Astrocyte (in vitro differentiated cells and primary cell): Measurements from ENCODE around the gene FUZ. TPM values are rescaled to one million over a fixed set of nuclear protein-coding genes. Genes with fewer than 3 reads are reported as not detected.

Experiments
- DNase-seq: peaks from one replicate; pipeline ENCODE4 v3.0.0-alpha.2; 2010; ENCODE audit warnings: low read depth
- FAIRE-seq: peaks from 2 replicates; lab custom pipeline; 2011; peaks lifted over from hg19 to GRCh38; lab: Jason Lieb, UNC
- H2AFZ ChIP-seq: 2 replicates; pipeline ENCODE4 v1.6.0; 2012; ENCODE audit warnings: low read depth, low read length, inconsistent platforms
- H3K27ac ChIP-seq: 2 replicates; pipeline ENCODE4 v1.5.1; 2011; ENCODE audit warnings: low read depth, low read length, inconsistent platforms
- H3K27me3 ChIP-seq: 2 replicates; pipeline ENCODE4 v1.6.0; 2011; ENCODE audit warnings: low read length, inconsistent platforms; ENCODE audit not compliant: insufficient read depth
- H3K36me3 ChIP-seq: 2 replicates; pipeline ENCODE4 v1.5.1; 2011; ENCODE audit warnings: low read length, inconsistent platforms; ENCODE audit not compliant: insufficient read depth
- H3K4me1 ChIP-seq: 2 replicates; pipeline ENCODE4 v1.5.1; 2011; ENCODE audit warnings: low read length, inconsistent platforms; ENCODE audit not compliant: insufficient read depth
- H3K4me2 ChIP-seq: 2 replicates; pipeline ENCODE4 v1.6.0; 2012; ENCODE audit warnings: low read length, inconsistent platforms
- H3K4me3 ChIP-seq: 2 replicates; pipeline ENCODE4 v1.5.1; 2011; ENCODE audit warnings: low read depth, mild to moderate bottlenecking, low read length, inconsistent platforms; ENCODE audit not compliant: insufficient read depth
- H3K79me2 ChIP-seq: 2 replicates; pipeline ENCODE4 v1.6.0; 2012; ENCODE audit warnings: mild to moderate bottlenecking, low read length, inconsistent platforms; ENCODE audit not compliant: insufficient read depth
- H3K9ac ChIP-seq: 2 replicates; pipeline ENCODE4 v1.6.0; 2012; ENCODE audit warnings: mild to moderate bottlenecking, low read length, inconsistent platforms
- H3K9me3 ChIP-seq: 2 replicates; pipeline ENCODE4 v1.5.1; 2012; ENCODE audit warnings: low read depth, mild to moderate bottlenecking, low read length, inconsistent platforms; ENCODE audit not compliant: insufficient read depth
- H4K20me1 ChIP-seq: 2 replicates; pipeline ENCODE4 v1.6.0; 2012; ENCODE audit warnings: low read length, inconsistent platforms; ENCODE audit not compliant: insufficient read depth
- H3K27ac Mint-ChIP-seq: one replicate; pipeline ENCODE4 v1.8.0; 2021; ENCODE audit warnings: mild to moderate bottlenecking, mixed read lengths; ENCODE audit not compliant: unreplicated experiment
- H3K27me3 Mint-ChIP-seq: one replicate; pipeline ENCODE4 v1.8.0; 2021; ENCODE audit warnings: low read depth, mixed read lengths; ENCODE audit not compliant: unreplicated experiment
- H3K36me3 Mint-ChIP-seq: one replicate; pipeline ENCODE4 v1.8.0; 2021; ENCODE audit warnings: low read depth, mixed read lengths; ENCODE audit not compliant: unreplicated experiment
- H3K4me1 Mint-ChIP-seq: one replicate; pipeline ENCODE4 v1.8.0; 2021; ENCODE audit warnings: low read depth, mixed read lengths; ENCODE audit not compliant: unreplicated experiment
- H3K4me3 Mint-ChIP-seq: one replicate; pipeline ENCODE4 v1.8.0; 2021; ENCODE audit warnings: mild to moderate bottlenecking, moderate library complexity, mixed read lengths; ENCODE audit not compliant: unreplicated experiment
- H3K9me3 Mint-ChIP-seq: one replicate; pipeline ENCODE4 v1.8.0; 2021; ENCODE audit warnings: mild to moderate bottlenecking, mixed read lengths; ENCODE audit not compliant: unreplicated experiment
- EZH2 ChIP-seq: IDR thresholded peaks from 2 replicates; pipeline ENCODE4 v1.6.1; 2012; ENCODE audit warnings: mild to moderate bottlenecking, low read length, inconsistent platforms; ENCODE audit not compliant: insufficient read depth
- total RNA-seq: library from RNA; stranded (reverse); gene quantifications from 2 replicates; pipeline ENCODE4 v1.2.1, GENCODE V29; 2021
- TF ChIP-seq, protein P1 (sequence below): IDR thresholded peaks from 2 replicates; pipeline ENCODE4 v1.5.1; 2011; ENCODE audit warnings: low read depth, mild to moderate bottlenecking, inconsistent platforms, low read length, moderate library complexity; ENCODE audit not compliant: insufficient read depth

FUZ gene
- total RNA-seq, 1 donor from 2014 or later: 9.8 TPM

DNA sequence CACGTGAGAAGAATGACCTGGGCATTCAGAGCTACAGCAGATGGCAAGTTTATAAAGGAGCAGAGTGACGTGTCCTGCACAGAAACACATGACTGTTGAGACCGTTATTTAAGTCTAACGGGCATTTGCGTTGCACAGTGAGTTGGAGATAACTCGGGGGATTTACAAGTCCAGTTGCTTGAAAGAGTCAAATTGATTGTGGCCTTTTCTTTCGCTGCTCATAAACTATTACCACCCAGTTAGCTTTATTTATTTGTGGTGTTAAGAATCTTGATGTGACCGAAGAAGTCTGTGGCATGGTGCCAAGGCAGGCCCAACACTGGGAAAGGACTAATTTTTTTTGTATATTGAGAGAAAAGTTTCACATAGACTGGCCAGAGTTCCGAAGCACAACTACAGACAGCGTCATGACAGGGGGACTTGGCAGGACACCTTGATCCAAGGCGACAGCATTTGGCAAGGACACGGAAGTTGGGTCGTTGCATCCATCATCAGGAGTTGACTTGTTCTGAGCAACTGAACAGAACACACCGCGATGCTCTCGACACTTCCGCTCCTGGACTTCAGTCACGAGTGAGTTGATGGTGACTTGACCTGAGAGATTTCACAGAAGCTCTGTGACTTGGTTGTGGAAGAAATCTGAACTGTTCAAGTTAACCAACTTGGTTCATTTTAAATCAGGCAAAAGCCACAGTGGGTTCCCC, 25.9 kb upstream of the FUZ start:
- TF ChIP-seq, protein P1, sequence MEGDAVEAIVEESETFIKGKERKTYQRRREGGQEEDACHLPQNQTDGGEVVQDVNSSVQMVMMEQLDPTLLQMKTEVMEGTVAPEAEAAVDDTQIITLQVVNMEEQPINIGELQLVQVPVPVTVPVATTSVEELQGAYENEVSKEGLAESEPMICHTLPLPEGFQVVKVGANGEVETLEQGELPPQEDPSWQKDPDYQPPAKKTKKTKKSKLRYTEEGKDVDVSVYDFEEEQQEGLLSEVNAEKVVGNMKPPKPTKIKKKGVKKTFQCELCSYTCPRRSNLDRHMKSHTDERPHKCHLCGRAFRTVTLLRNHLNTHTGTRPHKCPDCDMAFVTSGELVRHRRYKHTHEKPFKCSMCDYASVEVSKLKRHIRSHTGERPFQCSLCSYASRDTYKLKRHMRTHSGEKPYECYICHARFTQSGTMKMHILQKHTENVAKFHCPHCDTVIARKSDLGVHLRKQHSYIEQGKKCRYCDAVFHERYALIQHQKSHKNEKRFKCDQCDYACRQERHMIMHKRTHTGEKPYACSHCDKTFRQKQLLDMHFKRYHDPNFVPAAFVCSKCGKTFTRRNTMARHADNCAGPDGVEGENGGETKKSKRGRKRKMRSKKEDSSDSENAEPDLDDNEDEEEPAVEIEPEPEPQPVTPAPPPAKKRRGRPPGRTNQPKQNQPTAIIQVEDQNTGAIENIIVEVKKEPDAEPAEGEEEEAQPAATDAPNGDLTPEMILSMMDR: no peak
- no peak for TF ChIP-seq EZH2
- Histone ChIP-seq H3K9ac (no peak overlapping the region), H3K4me1 (peaks cover 5% of the 10 kb centered on the region), H3K27me3 (no peaks in the 10 kb centered on the region), H2AFZ (no peak overlapping the region), H3K9me3 (no peaks in the 10 kb centered on the region), H4K20me1 (peaks cover 11% of the 10 kb centered on the region), H3K79me2 (no peaks in the 10 kb centered on the region), H3K27ac (no peak overlapping the region), H3K36me3 (peaks cover 10% of the 10 kb centered on the region), H3K4me3 (no peak overlapping the region), H3K4me2 (no peak overlapping the region)
- no peak overlapping the region for H3K27ac Mint-ChIP-seq
- peaks cover 11% of the 10 kb centered on the region for H3K4me1 Mint-ChIP-seq
- H3K27me3 Mint-ChIP-seq: no peaks in the 10 kb centered on the region
- no peak for DNase-seq
- no peaks in the 10 kb centered on the region for H3K9me3 Mint-ChIP-seq
- no peak for FAIRE-seq
- H3K36me3 Mint-ChIP-seq: peaks cover 29% of the 10 kb centered on the region
- H3K4me3 Mint-ChIP-seq: no peak overlapping the region

DNA sequence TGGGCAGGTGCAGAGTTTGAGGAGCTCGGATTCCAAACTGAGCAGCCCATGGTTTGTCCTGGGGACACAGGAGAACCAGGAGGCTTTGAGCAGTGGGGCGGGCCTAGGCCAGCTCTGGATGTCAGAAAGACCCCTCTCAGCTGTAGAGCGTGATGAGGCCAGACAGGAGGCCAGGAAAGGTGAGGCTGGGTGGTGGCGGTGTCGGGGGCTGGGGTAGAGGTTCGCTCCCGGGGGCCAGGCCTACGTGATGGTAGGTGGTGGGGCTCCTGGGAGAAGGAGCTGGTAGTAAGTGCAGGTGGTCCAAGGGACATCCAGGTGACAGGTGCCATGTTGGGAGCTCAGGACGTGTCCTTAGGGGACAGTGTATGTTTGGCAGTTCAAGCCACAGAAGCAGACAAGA, 24.3 kb upstream of the FUZ start:
- Histone ChIP-seq H3K36me3 (peaks cover 15% of the 10 kb centered on the region), H3K27me3 (no peaks in the 10 kb centered on the region), H2AFZ (no peak overlapping the region), H3K79me2 (no peaks in the 10 kb centered on the region), H3K9ac (no peak overlapping the region), H3K4me1 (peaks cover 9% of the 10 kb centered on the region), H3K9me3 (no peaks in the 10 kb centered on the region), H4K20me1 (peaks cover 15% of the 10 kb centered on the region), H3K4me3 (no peak overlapping the region), H3K27ac (no peak overlapping the region), H3K4me2 (no peak overlapping the region)
- no peak for DNase-seq
- Mint-ChIP-seq H3K4me3 (no peak overlapping the region), H3K36me3 (peaks cover 38% of the 10 kb centered on the region), H3K9me3 (no peaks in the 10 kb centered on the region), H3K27ac (no peak overlapping the region), H3K27me3 (no peaks in the 10 kb centered on the region), H3K4me1 (peaks cover 11% of the 10 kb centered on the region)
- no peak for FAIRE-seq
- TF ChIP-seq, protein P1: no peak
- TF ChIP-seq EZH2: no peak

DNA sequence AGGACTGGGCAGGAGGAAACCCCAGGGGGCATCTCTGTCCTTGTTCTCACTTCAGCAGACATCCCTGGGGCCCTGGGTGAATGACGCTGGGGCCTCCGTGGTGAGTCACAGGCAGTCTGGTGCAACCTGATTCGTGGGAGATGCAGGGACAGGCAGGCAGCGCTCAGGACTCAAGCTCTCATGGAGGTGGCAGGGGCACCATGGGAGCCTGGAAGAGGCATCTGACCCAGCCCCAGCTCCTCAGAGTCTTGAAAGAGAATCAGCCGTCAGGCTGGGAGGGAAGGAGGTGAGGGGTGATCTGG, 23.9 kb upstream of the FUZ start:
- no peak overlapping the region for H3K9ac ChIP-seq
- H3K4me1 ChIP-seq: peaks cover 12% of the 10 kb centered on the region
- Mint-ChIP-seq H3K4me3 (peak overlapping the region; percentile 66), H3K27ac (peak overlapping the region; percentile 59), H3K4me1 (peaks cover 11% of the 10 kb centered on the region), H3K27me3 (no peaks in the 10 kb centered on the region), H3K9me3 (no peaks in the 10 kb centered on the region), H3K36me3 (peaks cover 42% of the 10 kb centered on the region)
- no peaks in the 10 kb centered on the region for H3K79me2 ChIP-seq
- FAIRE-seq (no peak), DNase-seq (no peak)
- H3K27me3 ChIP-seq: no peaks in the 10 kb centered on the region
- H3K9me3 ChIP-seq: no peaks in the 10 kb centered on the region
- H2AFZ ChIP-seq: no peak overlapping the region
- no peak overlapping the region for H3K4me3 ChIP-seq
- no peak overlapping the region for H3K27ac ChIP-seq
- peaks cover 19% of the 10 kb centered on the region for H4K20me1 ChIP-seq
- H3K36me3 ChIP-seq: peaks cover 16% of the 10 kb centered on the region
- TF ChIP-seq, protein P1: no peak
- no peak for TF ChIP-seq EZH2
- no peak overlapping the region for H3K4me2 ChIP-seq
